ENCODE data around the gene MSANTD2. TPM values are rescaled to one million over a fixed set of nuclear protein-coding genes. Genes with fewer than 3 reads are reported as not detected.
A peak's percentile ranks its signal among the peaks of the same experiment; 100 is the strongest.

MSANTD2 gene
- total RNA-seq, 3 donors from 2014 or later, result 10.9 to 34.2 (median 27.2) TPM

DNA sequence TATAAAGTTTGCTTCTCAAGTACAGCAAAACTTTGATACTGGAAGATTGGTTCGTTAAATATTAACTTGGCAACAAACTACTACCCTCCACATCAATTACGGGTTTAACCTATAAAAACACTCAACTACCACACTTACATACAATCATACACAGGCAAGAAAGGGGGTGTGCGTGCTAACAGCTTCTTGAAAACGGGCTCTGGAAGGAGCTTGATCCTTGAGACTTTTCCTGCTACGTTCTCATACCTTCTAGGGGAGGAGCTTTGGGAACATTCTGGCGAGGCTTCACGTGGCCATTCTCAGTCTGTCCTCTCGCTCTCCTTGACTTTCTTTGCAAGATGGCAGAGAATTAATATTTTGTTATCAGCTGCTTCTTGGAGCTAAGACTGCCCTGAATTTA lies 31.3 kb downstream of the MSANTD2 start:
- intact Hi-C loops (cut with DNase I; ENCODE audit: low total_unique reads), result loop anchor here (10.0 kb wide), 1 partner anchor 94 kb away; the partner anchor contains the start of genes SIAE and SPA17
- Histone ChIP-seq H3K27ac (no peak overlapping the region), H3K4me1 (no peaks in the 10 kb centered on the region), H3K9me3 (no peaks in the 10 kb centered on the region), H3K36me3 (no peaks in the 10 kb centered on the region), H3K27me3 (no peaks in the 10 kb centered on the region), H3K4me3 (no peak overlapping the region)
- DNase-seq (ENCODE audit: low spot score in 2 of 2), result no peak
- TF ChIP-seq, protein P1, sequence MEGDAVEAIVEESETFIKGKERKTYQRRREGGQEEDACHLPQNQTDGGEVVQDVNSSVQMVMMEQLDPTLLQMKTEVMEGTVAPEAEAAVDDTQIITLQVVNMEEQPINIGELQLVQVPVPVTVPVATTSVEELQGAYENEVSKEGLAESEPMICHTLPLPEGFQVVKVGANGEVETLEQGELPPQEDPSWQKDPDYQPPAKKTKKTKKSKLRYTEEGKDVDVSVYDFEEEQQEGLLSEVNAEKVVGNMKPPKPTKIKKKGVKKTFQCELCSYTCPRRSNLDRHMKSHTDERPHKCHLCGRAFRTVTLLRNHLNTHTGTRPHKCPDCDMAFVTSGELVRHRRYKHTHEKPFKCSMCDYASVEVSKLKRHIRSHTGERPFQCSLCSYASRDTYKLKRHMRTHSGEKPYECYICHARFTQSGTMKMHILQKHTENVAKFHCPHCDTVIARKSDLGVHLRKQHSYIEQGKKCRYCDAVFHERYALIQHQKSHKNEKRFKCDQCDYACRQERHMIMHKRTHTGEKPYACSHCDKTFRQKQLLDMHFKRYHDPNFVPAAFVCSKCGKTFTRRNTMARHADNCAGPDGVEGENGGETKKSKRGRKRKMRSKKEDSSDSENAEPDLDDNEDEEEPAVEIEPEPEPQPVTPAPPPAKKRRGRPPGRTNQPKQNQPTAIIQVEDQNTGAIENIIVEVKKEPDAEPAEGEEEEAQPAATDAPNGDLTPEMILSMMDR (IDR thresholded peaks at IDR 0.05), result no peak
- TF ChIP-seq POLR2A (IDR thresholded peaks at IDR 0.05), result no peak

DNA sequence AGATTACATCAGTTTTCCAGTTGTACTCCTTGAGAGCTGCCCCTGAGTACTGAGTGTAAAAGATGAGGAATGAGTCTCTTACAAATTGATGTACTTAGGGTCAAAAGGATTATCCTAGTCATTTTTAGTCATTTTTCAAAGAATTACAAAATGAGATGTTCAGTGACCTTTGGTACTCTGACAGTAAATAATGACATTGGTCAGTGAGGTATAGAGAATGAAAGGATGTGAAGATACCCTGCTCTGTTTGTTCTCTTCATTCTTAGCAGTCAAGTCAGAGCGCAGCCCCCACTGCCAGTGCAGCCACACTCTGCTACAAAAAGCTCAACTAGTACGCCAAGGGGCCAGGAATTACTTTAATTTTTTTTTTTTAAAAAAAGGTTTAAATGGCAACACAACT lies 34.0 kb downstream of the MSANTD2 start:
- no peaks in the 10 kb centered on the region for H3K9me3 ChIP-seq
- intact Hi-C loops (cut with DNase I; ENCODE audit: low total_unique reads), result loop anchor here (2.0 to 10.0 kb wide), 2 partner anchors 75 to 91 kb away; partner anchors contain the start of genes SIAE and SPA17
- TF ChIP-seq, protein P1 (IDR thresholded peaks at IDR 0.05), result no peak
- TF ChIP-seq POLR2AphosphoS5 (IDR thresholded peaks at IDR 0.05), result no peak
- no peak for TF ChIP-seq POLR2A (IDR thresholded peaks at IDR 0.05)
- H3K27ac ChIP-seq, result no peak overlapping the region
- H3K4me3 ChIP-seq, result no peak overlapping the region
- H3K27me3 ChIP-seq, result peaks cover 0 to 16% of the 10 kb centered on the region in 2 donors
- DNase-seq (ENCODE audit: low spot score in 2 of 2), result no peak
- H3K36me3 ChIP-seq, result no peaks in the 10 kb centered on the region
- no peaks in the 10 kb centered on the region for H3K4me1 ChIP-seq

DNA sequence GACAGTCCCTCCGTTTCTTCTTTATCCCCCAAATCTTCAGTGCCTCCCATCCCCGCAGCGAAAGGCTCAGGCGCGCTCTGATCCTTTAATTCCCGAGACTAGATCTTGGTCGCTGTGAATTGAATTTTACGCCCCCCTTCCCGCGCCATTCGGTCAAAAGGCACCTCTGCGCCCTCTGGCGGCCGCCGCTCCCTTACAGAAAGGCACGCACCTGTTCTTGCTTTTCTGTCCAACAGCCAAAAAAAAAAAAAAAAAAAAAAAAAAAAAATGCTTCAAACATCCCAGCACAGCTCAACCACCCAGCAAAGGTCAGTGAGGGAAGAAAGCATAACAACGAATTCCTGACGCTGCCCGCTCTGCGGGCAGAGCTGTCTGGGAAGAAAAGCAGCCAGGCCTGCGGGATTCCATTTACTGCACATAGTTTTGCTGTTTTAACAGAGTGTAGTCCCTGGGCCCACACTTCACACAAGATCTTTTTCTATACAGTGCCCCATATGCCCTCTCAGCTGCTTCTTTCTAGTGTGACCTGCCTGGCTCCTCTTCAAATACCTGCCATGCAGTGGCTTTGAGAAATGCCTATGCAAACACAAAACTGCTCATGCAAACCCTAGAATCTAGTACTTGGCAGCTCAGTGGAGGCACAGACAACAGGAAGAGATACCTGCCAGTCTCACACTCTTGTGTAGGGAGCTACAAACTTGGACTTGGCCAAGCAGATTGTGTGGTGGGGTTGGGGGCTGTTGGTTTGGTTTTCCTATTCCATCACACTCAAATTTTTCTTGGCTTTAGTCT lies 36.9 kb downstream of the MSANTD2 start:
- TF ChIP-seq, protein P1 (IDR thresholded peaks at IDR 0.05), result peak; percentile 60 to 67 (median 65)
- TF ChIP-seq POLR2AphosphoS5 (IDR thresholded peaks at IDR 0.05), result no peak
- Histone ChIP-seq H3K27ac (peak overlapping the region in 1 of 2 donors; percentile 85), H3K4me1 (peaks cover 0 to 8% of the 10 kb centered on the region in 2 donors), H3K4me3 (peak overlapping the region; percentile 52 to 66 (median 53)), H3K36me3 (no peaks in the 10 kb centered on the region), H3K27me3 (peaks cover 0 to 44% of the 10 kb centered on the region in 2 donors), H3K9me3 (no peaks in the 10 kb centered on the region)
- intact Hi-C loops (cut with DNase I; ENCODE audit: low total_unique reads), result loop anchor here (10.0 kb wide), 1 partner anchor 89 kb away; the partner anchor contains the start of genes SIAE and SPA17
- DNase-seq (ENCODE audit: low spot score in 2 of 2), result peak; percentile 70 to 86

DNA sequence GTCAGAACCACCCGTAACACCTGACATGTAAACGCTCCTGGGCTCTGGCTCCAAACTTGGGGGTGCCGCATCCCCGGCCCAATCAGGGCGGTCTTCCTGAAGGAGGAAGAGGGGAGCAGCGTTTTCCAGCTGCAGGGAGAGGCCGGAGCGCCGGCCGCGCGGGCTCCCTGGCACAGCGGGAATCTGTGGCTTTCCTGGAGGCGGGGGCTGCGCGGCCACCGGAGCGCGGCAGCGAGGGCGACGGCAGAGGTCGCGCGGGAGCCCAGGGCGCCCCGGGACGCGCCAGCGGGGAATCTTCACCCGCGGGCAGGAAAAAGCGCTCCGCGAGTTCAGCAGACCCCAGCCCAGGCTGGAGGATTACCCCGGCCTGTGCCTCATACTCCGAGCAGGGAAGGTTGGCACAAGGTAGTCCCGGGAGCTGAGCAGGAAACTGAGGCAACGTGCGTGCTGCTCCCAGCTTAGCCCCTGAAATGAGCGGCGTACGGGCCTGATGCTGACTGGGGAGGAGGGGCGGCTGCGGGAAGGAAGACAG lies 37.5 kb downstream of the MSANTD2 start:
- DNase-seq (ENCODE audit: low spot score in 2 of 2), result no peak
- TF ChIP-seq POLR2A (IDR thresholded peaks at IDR 0.05) (no peak), POLR2AphosphoS5 (IDR thresholded peaks at IDR 0.05) (no peak)
- TF ChIP-seq, protein P1 (IDR thresholded peaks at IDR 0.05), result no peak
- H3K27me3 ChIP-seq, result peaks cover 0 to 51% of the 10 kb centered on the region in 2 donors
- H3K4me3 ChIP-seq, result peak overlapping the region; percentile 52 to 66 (median 53)
- H3K9me3 ChIP-seq, result no peaks in the 10 kb centered on the region
- H3K36me3 ChIP-seq, result no peaks in the 10 kb centered on the region
- peak overlapping the region in 1 of 2 donors; percentile 85 for H3K27ac ChIP-seq
- peaks cover 0 to 8% of the 10 kb centered on the region in 2 donors for H3K4me1 ChIP-seq
- intact Hi-C loops (cut with DNase I; ENCODE audit: low total_unique reads), result loop anchor here (10.0 kb wide), 1 partner anchor 88 kb away; the partner anchor contains the start of genes SIAE and SPA17

All from breast epithelium (tissue), 4 donors.